ENCODE measurements around the gene FAR2. TPM values are rescaled to one million over a fixed set of nuclear protein-coding genes. Genes with fewer than 3 reads are reported as not detected.

Gene FAR2
- total and polyA plus RNA-seq, 2 donors (not counting 3 experiments of a cell fraction or from before 2014, with no cell fraction given): 32.3 to 61.7 TPM

- no peaks in the 10 kb centered on the region for H3K79me2 ChIP-seq (ENCODE audit: control insufficient read depth, insufficient read depth, low read length)
- BruUV-seq (replicated peaks): no TSS peak
- ChIA-PET CTCF (interaction anchor here (1.7 kb wide), 1 partner anchor 9 kb away, joined by 5 read pairs; no protein-coding TSS in a partner anchor), POLR2A (interaction anchor here (0.8 kb wide), 1 partner anchor 1183 kb away, joined by 3 read pairs; no protein-coding TSS in a partner anchor)
- H3K27ac ChIP-seq (ENCODE audit: insufficient read depth, low read depth, low read length): no peak overlapping the region
- no peak overlapping the region for H2AFZ ChIP-seq (ENCODE audit: low read depth, low read length)
- no peak overlapping the region for H3K4me3 ChIP-seq (replicated peaks in 1 of 3; ENCODE audit: insufficient read depth in 1 of 3, low read depth in 1 of 3, low read length in 3 of 3)
- dilution Hi-C loops (cut with MboI; ENCODE audit: extremely low pct_ligation_motif_present, low sequenced_read_pairs): no loop called here
- no peaks in the 10 kb centered on the region for H3K36me3 ChIP-seq (ENCODE audit: control insufficient read depth in 2 of 2, extremely low read depth in 1 of 2, insufficient read depth in 2 of 2, low read length in 2 of 2)
- H3K27me3 ChIP-seq (ENCODE audit: control insufficient read depth in 2 of 2, insufficient read depth in 2 of 2, low read length in 2 of 2): no peaks in the 10 kb centered on the region
- no peaks in the 10 kb centered on the region for H3K9me1 ChIP-seq (replicated peaks; ENCODE audit: control insufficient read depth, extremely low read depth, insufficient read depth, low read length)
- FAIRE-seq (no peak), DNase-seq (ENCODE audit: low read depth, low spot score) (no peak)
- no peaks in the 10 kb centered on the region for H3K9me3 ChIP-seq (replicated peaks; ENCODE audit: control insufficient read depth, insufficient read depth, low read length)
- no peaks in the 10 kb centered on the region for H3K4me1 ChIP-seq (ENCODE audit: control insufficient read depth, extremely low read depth, insufficient read depth, low read length)
- no peak overlapping the region for H3K4me2 ChIP-seq (ENCODE audit: insufficient read depth, low read length)
- no peaks in the 10 kb centered on the region for H4K20me1 ChIP-seq (replicated peaks; ENCODE audit: control insufficient read depth, extremely low read depth, insufficient read depth, low read length)
- intact Hi-C loops (cut with micrococcal nuclease): no loop called here
- TF ChIP-seq, protein P1, sequence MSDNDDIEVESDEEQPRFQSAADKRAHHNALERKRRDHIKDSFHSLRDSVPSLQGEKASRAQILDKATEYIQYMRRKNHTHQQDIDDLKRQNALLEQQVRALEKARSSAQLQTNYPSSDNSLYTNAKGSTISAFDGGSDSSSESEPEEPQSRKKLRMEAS (IDR thresholded peaks at IDR 0.05; ENCODE audit: insufficient read depth, insufficient read length): no peak
- TF ChIP-seq CTCF (IDR thresholded peaks at IDR 0.05; ENCODE audit: extremely low read depth in 1 of 2, insufficient read depth in 1 of 2, low read depth in 1 of 2, low read length in 2 of 2) (no peak), POLR2AphosphoS5 (IDR thresholded peaks at IDR 0.05; ENCODE audit: insufficient read depth, low read depth, low read length) (no peak), POLR2A (IDR thresholded peaks at IDR 0.05; ENCODE audit: low read depth, low read length) (no peak), MYC (IDR thresholded peaks at IDR 0.05; ENCODE audit: low read depth, low read length) (no peak), JUN (IDR thresholded peaks at IDR 0.05; ENCODE audit: borderline replicate concordance, insufficient read depth, insufficient read length, low read depth) (no peak), FOS (IDR thresholded peaks at IDR 0.05; ENCODE audit: borderline replicate concordance, insufficient read depth, low read length) (no peak), GATA2 (IDR thresholded peaks at IDR 0.05; ENCODE audit: insufficient read depth, insufficient read length, low read depth, low read length) (no peak), EZH2 (IDR thresholded peaks at IDR 0.05; ENCODE audit: borderline replicate concordance, low read depth, low read length, severe bottlenecking) (no peak)
- H3K9ac ChIP-seq (replicated peaks; ENCODE audit: extremely low read depth, insufficient read depth, low read length): no peak overlapping the region
These were observed 59.0 kb downstream of the FAR2 start for GRCh38 chr12:29208060-29208459.

Measured in endothelial cell of umbilical vein (primary cell).